Measurements from ENCODE around the gene ANKRD10.
"Not testable (repeated sequence)": the region's sequence is repeated elsewhere in the genome, so short reads cannot be mapped to it uniquely, and the experiment has no call there.

ANKRD10 gene

DNA sequence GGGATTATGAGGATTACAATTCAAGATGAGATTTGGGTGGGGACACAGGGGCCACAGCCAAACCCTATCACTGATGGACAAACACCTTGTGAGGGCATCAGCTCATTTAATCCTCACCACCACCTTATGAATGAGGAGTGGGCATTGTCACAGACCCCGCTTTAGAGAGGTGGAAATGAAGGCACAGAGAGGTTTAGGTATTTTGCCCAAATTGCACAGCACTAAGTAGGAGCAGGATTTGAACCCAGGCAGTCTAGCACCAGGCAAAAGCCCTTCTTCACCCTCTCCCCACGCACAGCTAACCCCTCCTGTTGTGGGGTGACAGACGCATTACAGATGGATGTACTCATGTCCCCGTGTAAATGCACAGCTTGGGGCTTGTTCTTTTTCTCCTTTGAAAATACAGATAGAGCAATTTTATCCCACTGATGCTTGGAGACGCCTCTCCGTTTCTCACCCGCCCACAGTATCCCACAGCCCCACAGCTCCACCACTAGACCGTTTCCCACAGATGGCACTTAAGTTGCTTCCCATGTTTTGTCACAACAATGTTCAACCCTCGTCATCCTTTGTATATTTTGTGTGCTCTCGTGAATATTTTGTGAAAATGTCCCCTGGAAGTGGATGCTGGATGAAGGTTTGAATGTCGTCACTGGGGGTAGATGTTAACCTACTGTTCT is 48.2 kb downstream of the ANKRD10 start:
- no peak for DNase-seq (ENCODE audit: low spot score)

DNA sequence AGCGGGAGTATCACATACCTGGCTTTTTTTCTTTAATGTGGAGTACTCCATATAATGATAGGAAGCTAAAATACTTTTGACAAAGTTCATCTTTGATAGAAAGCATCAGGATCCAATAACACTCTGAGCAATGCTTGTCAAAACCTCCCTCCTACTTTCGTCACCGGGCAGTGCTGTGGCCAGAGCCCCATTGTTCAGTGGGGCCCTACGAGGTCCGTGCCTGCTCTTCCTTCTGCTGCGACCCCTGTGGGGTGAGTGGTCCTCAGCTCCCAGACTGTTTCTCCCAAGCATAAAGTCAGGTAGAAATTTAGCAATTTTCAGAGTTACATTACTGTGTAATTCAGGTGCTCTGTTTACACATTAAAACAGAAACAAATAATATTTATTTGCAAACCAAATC is 51.2 kb downstream of the ANKRD10 start:
- DNase-seq (ENCODE audit: low spot score), result no peak

DNA sequence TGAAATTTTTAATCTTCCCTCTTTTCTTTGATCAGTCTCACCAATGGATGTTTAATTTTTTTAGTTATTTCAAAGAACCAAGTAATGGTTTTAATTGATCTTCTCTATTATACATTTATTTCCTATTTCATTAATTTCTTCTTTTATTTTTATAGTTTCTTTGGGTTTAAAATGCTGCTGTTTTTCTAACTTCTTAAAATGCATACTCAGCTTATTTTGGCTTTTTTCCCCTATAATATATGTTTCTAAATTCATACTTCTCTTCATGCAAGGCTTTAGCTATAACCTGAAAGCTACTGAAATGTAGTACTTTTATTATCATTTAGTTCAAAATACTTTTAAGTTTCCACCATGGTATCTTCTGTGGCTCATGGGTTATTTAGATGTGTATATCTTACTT is 53.9 kb downstream of the ANKRD10 start:
- no peak for DNase-seq (ENCODE audit: low spot score)

DNA sequence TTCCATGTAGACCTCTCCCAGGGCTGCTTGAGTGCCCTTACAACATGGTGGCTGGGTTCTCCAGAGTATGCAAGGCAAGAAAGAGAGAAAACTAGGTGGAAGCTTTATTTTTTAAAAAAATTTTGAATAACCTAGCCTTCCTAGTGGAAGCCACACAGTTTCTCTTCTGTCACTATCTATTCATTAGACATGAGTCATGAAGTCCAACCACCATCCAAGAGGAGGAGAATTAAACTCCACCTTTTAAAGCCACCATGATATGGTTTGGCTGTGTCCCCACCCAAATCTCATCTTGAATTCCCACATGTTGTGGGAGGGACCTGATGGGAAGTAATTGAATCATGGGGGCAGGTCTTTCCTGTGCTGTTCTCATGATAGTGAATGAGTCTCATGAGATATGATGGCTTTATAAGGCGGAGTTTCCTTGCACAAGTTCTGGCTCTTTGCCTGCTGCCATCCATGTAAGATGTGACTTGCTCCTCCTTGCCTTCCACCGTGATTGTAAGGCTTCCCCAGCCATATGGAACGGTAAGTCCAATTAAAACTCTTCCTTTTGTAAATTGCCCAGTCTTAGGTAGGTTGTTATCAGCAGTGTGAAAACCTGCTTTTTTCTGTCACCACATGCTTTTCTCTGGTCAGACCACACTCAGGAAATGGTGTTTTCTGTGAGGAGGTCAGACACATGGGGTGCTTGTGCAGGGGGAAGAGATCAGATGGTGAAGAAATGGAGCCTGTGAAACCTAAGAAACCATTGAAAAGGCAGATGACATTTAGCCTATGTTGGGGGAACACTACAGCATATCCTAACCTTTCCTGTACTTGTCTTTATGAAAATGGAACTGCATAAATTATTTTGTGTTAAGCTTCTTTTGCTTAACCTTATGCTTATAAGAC is 57.7 kb downstream of the ANKRD10 start:
- no peak for DNase-seq (ENCODE audit: low spot score)

DNA sequence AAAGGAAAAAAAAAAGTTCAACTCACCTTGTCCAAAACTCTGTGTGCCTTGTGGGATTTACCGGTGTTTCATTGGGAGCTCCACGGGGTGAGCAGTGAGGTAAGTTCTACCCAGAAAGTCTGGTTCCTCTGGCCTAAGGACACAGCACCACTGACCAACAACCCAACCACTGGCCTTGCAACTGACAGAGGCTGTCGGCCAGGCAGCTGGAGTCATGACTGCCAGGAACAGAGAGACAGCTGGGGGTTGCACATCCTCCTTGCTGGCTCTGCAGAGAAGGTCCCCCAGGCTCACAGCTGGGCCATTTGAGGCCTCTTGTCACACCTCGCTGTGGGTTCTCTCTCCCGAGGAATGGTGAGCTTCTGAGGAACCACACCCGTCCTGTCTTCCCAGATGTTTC is 59.5 kb downstream of the ANKRD10 start:
- no peak for DNase-seq (ENCODE audit: low spot score)

DNA sequence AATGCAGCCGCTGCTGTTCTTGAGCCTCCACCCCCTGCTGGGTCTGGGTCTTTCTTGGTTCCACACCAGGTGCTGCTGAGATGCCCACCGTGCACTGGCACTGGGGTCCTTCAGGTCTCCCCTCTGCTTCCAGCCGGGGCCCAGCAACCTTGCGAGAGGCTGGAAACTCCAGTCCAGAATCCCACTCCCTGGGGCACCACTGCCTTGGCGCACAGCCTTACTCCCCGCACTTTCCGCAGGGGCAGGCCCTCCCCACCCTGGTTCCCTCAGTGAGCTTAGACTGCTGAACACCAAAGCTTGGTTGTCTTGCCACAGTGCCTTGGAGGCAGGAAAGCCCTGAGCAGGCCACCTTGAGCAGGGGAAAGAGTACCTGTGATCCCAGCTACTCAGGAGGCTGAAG is 60.0 kb downstream of the ANKRD10 start:
- no peak for DNase-seq (ENCODE audit: low spot score)

DNA sequence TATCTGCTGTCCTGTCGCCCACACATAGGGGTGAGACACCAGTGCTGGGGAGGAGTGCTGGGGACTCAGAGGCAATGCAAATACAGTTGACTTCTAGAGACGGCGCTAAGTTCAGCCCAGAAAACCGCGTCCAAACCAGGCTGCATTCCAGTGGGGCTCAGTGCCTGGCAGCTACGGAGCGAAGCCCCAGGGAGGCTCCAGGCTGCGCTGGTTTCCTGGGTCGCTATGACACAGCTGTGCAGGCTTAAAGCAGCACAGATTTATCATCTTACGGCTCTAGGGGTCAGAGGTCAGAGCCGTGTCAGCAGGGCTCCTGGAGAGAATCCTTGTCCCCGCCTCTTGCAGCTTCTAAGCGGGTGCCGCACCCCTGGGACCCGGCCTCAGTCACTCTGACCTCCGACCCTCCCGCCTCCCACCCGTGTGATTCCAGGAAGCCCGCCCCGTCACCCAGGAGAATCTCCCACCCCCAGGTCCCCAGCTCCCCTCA is 61.6 kb downstream of the ANKRD10 start:
- no peak for DNase-seq (ENCODE audit: low spot score)

DNA sequence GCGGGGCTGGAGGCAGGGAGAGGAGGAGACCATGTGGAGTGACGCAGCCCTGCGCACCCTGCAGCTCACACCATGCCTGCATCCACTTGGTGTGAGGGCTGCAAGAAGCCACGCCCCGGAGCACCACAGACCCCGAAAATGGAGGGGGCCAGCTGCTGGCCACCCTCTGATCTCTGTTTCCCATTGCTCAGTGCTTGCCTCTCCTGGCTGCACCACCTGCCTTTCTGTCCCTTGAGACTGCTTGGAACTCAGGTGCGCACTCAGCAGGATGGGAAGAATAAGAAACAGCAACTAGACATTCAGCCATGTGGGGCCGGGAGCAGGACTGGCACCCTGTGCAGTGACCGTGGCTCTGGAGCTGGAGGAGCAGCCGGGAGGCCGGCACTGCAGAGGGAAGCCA is 64.0 kb downstream of the ANKRD10 start:
- no peak for DNase-seq (ENCODE audit: low spot score)

DNA sequence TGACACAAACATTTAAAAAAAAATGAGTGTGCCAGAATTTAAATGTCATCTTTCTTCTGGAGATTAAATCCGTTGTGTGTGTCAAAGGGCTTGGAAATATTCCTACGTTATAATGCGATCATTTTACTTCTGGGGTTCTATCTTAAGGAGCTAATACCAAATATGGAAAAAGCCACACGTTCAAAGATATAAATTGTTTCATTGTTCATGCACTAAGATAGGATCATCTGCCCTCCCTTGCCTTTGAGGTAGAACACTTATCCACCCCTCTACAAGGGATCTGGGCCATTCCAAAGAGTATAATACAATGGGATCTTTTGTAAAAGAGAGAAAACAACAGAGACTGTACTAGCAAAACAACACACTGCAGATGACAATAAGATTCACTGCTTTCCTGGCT is 64.9 kb downstream of the ANKRD10 start:
- DNase-seq (ENCODE audit: low spot score), result no peak

DNA sequence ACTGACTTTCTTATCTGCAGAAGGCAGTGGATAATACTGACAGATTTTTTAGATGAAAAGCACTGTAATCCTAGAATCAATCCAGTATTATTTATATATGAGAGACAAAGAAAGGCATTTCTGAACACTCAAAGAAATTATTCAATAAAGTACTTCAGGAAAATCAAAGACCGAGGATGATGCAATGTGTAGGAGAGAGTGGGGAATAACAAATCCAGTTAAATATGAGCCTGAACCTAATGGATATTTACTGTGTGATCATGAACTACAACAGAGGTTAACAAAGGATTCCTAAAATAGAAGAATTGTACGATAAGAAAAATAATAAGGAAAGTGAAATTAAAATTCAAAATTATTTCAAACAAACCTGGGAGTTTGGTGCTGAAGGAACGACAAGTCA is 69.3 kb downstream of the ANKRD10 start:
- no peak for DNase-seq (ENCODE audit: low spot score)

DNA sequence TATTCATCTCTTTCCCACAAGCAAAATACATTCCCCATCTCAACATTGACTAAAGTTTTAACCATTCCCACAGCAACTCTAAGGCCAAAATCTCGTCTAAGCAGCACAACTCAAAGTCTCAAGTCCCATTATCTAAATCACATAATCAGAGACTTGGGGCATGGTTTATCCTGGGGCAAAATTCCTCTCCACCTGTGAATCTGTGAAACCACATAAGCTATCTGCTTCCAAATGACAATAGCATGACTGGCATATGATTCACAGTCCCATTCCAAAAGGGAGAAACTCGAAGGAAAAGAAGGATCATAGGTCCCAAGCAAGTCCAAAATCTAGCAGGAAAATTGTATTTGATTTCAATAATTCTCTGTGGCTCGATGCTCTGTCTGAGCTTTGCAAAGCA is 73.0 kb downstream of the ANKRD10 start:
- DNase-seq (ENCODE audit: low spot score), result peak; percentile 50

DNA sequence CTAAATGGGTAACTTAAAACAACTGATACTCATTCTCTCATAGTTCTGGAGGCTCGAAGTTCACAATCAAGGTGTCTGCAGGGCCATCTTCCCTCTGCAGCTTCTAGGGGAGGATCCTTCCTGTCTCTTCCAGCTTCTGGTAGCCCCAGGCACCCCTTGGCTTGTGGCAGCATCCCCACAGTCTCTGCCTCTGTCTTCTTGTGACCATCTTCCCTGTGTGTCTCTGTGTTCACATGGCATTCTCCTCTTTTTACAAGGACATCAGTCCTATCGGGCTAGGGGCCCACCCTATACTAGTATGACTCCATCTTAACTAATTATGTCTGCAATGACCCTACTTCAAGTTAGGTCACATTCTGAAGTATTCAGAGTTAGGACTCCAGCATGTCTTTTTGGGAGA is 73.5 kb downstream of the ANKRD10 start:
- DNase-seq (ENCODE audit: low spot score), result no peak

DNA sequence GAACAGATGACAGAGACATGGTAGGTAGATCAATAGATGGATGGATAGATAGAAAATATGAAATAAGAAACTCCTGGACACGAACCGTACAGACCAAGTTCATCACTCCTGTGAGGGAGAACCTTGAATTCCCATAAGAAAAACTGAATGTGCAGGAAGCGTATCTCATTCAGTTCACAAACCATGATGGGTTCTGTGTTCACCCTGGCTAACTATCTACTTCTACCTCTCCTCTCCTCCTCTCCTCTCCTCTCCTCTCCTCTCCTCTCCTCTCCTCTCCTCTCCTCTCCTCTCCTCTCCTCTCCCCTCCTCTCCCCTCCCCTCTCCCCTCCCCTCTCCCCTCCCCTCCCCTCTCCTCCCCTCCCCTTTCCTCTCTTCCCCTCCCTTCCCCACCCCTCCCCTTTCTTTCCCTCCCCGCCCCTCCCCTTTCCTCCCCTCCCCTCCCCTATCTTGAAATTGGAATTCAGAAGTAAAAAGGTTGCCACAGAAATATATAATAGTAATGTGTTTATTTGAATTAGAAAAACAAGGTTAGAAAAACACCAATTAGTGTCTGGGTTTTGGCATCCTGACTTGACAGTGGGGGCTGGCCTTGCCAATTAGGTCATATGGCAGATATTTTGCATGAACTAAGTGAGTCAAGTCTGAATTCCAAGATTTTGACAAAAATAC is 75.9 kb downstream of the ANKRD10 start:
- DNase-seq (ENCODE audit: low spot score), result no peak

DNA sequence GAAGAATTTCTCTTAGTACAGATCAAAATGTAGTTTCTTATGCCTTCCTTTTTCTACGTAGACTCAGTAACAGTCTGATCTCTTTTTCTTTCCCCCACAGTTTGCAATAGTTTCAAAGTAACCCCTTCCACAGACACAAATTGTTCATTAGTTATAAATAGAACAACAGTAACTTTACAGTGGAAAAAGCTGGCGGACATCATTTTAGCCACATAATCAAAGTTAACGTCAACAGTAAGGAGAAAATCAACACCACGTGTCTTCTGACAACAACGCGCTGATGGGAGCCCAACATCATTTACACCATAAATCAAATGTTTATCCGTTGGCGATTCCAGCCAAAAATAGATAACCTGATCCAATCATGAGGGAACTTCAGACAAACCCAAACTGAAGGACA is 76.8 kb downstream of the ANKRD10 start:
- DNase-seq (ENCODE audit: low spot score), result no peak

DNA sequence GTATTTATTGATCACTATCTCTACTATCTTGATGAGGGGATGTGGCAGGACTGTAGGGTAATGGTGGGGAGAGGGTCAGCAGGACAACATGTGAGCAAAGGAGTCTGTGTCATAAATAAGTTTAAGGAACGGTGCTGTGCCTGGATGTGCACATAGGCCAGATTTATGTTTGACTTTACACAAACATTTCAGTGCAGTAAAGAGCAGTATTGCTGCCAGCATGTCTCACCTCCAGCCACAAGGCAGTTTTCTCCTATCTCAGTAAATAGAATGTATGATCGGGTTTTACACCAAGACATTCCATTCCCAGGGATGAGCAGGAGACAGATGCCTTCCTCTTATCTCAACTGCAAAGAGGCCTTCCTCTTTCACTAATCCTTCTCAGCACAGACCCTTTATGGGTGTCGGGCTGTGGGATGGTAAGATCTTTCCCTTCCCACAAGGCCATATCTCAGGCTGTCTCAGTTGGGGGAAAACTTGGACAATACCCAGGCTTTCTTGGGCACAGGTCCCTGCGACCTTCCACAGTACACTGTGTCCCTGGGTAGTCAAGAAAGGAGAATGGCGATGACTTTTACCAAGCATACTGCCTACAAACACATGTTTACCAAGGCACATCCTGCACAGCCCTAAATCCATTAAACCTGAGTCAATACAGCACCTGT is 77.3 kb downstream of the ANKRD10 start:
- not testable (repeated sequence) for DNase-seq (ENCODE audit: low spot score)

DNA sequence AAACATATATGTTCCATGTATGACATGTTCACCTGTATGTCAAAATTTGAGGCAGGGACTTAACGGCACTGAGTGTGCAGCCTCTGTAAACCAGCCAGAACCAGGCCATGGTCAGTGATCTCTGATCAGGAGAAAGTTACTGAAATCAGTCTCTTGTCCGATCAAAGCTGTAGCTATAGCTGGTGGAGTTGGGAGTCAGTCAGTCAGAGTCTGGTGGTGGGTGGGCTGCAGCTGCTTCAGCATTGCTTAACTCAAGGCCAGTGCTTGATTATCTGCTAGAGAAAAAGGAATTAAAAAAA is 78.3 kb downstream of the ANKRD10 start:
- DNase-seq (ENCODE audit: low spot score), result no peak

DNA sequence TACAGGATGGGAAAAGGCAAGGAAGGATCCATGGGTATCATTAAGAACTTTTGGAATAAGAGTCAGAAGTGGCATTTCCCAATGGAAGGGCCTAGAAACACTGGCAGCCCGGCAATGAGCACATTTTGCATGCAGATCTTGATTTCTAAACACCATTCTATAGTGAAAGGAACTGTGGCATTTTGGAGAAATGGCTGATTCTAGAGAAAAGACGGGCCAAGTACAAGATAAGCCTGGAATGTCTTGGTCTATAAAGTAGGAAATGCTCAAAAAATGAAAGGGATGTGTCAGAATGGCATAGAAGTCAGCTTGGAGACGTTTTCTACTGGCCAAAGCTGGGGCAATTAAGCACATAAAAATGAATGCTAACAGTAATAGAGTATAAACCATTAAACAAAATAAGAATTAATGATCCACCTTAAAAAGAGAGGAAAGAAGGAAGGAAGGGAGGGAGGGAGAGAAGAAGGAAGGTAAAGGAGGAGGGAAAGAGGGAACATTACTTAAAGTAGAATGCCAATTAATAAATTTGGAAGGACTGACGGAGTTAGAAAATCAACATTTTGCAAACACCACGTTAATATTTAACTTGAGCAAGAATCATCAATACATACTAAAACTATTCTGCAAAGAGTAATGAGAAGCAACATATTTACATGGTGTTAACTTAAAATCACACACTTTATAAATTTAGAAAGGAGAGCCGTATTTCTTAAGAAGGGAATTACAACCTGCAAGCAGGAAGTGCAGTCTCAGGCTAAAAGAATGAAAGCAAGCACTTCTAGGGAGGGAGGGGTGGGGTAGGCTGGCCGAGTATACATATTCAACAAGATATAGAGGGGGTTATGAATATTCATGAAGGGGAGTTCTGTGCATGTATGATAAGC is 78.9 kb downstream of the ANKRD10 start:
- no peak for DNase-seq (ENCODE audit: low spot score)

DNA sequence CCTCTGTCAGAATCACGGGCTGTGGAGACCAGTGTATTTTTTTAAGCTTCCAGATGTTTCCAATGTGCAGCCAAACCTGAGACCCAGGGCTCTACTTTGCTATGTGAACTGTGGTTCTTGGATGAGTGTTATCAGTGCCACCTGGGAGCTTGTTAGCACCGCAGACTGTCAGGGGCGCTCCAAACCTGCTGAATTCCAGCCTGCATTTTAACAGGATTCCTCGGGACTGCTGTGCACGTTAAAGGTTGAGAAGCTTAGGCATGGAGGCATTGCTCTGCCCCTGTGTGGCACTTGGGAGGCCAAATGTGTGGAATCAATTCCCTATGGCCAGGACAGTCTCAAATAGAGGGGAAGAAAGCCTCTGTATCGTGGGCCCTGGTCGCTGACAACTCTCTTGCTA is 80.3 kb downstream of the ANKRD10 start:
- no peak for DNase-seq (ENCODE audit: low spot score)

DNA sequence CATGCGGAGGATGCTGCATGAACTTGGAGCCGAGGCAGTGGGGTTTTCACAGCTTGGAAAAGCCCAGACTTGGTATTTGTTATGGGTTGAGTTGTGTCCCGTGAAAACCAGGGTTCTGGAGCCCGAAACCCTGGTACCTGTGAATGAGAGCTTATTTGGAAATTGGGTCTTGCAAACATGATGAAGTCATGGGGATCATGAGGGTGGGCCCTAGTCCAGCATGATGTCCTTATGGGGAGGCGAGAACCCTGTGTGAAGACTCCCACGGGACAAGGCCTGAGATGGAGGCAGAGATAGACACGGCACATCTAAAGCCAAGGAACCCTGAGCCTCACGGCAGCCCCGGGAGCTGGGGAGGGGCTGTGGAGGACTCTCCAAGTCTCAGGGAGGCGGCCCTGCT is 82.3 kb downstream of the ANKRD10 start:
- no peak for DNase-seq (ENCODE audit: low spot score)

DNA sequence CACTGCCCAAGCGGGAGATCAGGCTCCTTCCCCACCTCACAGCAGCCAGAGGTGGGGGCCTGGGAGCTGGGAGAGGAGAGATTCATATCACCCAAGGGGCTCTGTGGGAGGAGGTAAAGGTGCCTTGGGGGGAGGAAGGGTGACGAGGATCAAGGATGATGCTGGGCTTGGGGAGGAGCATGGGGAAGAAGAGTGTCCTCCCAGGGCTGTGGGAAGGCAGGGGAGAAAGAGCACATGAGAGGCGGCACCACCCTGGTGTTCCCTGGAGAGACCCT is 82.7 kb downstream of the ANKRD10 start:
- no peak for DNase-seq (ENCODE audit: low spot score)

DNA sequence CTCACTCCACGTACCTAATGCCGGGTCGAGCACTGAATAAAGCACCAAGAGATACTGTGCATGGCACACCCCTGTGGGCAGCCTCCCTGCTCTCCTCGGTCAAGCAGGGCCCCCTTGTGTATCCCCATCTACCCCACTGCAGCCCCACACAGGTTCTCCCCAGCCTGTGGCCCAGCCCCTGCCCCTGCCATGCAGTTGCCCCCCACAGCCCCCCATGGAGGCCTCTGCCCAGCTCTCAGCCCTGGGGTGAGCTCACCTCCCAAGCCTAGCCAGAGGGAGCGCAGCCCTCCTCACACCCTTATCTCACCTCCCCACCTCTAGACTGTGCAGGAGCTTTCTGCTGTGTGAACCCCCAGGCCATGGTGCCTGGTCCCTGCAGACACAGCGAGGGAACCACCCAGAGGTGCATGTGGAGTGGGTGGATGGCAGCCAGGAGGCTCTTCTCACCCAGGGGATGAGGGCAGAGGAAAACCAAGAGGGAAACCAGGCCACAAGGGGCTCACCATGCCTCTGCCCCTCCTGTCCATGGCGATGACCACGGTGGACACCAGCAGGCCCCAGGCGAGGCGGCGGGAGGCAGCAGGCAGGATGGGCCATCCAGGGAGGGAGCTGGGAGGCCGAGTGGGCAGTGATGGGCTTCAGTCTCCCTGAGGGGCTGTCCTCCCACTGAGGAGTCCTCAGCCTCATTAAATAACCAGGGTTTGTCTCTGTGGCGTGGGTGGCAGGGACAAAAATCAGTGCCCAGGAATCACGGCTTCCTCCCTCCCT is 83.2 kb downstream of the ANKRD10 start:
- no peak for DNase-seq (ENCODE audit: low spot score)

Data from kidney tubule cell (primary cell).